HG03520 (cell line): ENCODE data around the gene FAM241B.

Source experiments
- ATAC-seq: cut with Tn5 transposase; IDR thresholded peaks from one replicate; pipeline ENCODE4 v1.9.1; 2021; ENCODE audit warnings: mild to moderate bottlenecking, moderate library complexity; ENCODE audit not compliant: unreplicated experiment

FAM241B gene, protein sequence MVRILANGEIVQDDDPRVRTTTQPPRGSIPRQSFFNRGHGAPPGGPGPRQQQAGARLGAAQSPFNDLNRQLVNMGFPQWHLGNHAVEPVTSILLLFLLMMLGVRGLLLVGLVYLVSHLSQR

GRCh38 chr10:69629897-69630650, at the start of gene FAM241B:
TSS of gene FAM241B (plus strand) at chr10:69630247. CDS start at chr10:69631744, 1,497 bp downstream.
- no peak for ATAC-seq

- ATAC-seq, result no peak
Measured at GRCh38 chr10:69580435-69580834, 49.6 kb upstream of the FAM241B start.

DNA sequence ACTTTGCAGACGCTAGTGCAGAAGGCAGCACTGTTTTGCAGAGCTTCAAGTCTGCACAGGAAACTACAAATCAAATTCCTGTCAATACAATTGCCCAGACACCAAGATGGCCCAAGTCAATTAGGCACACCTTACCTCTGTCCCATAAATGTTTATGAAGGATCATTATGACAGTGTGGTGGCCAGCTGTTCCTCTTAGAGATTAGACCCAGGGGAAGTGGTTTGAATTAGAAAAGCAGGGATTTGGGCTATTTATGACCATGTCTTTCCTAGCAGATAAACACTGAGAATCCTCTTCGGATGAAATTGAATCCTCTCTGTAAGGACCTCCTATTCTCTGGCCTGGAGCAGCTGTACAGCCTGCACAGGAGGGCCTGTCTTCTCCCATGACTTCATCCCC, 46.9 kb upstream of the FAM241B start:
- ATAC-seq, result no peak

GRCh38 chr10:69584624-69585023, 45.4 kb upstream of the FAM241B start:
- no peak for ATAC-seq

DNA sequence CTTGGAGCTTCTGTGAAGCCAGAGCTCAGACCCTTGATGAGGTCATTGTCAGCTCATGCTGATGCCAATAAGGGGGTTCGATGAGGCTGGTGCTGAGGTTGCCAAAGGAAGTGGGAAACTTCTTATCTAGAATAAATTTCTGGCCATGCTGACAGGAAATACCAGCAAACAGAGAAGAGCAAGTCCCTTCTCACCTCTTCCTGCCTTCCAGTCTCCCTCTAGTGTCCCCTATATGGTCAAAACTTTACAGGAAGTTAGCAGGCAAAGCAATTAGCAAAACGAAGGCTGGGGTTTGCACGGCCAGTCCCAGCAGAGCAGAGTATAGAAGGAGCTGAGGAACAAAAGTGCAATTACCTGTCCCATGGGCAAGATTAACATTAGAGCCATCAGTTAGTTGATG, 41.7 kb upstream of the FAM241B start:
- ATAC-seq, result no peak

DNA sequence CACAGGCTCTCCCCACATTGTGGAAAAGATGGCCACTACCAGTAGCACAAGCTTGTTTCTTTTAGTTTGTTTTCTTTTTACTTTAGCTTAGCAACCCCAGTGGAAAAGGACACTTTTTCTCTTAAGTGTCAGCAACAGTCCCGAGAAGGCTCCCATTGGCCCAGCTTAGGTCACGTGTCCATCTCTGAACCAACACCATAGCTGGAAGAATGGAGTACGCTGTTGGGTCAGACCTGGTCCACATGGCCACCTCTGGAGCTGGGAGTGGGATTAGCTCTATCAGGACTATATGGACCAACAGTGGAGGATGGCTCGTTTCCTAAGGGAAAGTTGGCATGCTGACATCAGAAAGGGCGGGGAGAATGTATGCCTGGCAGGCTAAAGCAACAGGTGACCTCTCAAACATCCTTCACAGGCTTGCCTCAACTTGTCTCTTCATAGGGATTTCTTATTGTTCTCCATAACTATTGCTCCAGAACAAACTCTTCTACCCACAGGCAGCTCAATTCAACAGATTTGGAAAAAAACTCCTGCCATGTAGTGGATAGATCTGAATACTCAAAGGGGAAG, 29.2 kb upstream of the FAM241B start:
- no peak for ATAC-seq

DNA sequence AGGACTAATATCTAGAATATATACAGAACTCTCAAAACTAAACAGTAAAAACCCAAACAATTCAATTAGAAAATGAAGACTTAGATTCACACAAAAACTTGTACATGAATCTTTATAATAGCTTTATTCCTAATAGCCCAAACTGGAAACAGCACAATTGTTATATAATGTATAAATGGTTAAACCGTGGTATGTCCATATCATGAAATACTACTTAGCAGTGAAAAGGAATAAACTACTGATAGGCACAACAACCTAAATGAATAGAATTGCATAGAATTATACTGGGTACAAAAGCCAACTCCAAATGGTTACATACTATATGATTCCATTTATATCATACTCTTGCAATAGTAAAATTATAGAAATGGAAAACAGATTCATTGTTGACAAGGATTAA, 21.0 kb upstream of the FAM241B start:
- ATAC-seq, result no peak

- ATAC-seq, result no peak
Measured at GRCh38 chr10:69612760-69613159, 17.3 kb upstream of the FAM241B start.

GRCh38 chr10:69614130-69614529, 15.9 kb upstream of the FAM241B start:
- no peak for ATAC-seq

DNA sequence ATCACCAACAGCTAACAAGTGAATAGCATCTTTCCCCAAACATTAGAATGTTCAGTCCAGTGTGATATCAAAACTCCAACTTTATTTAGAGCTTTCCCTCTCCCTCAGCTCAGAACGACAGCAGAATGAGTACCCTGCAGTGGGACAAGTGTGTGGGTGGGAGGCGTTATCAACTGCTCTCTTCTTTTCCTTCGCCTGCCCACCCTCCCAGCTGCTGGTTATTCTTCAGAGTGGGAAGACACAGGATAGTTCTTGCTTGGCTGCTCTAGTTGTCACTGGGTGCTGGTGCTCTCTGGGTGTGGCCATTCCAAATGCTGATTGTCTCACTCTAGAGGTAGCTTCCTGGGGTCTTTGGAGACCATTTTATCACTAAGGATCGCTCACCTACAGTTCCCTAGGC, 13.7 kb upstream of the FAM241B start:
- no peak for ATAC-seq

DNA sequence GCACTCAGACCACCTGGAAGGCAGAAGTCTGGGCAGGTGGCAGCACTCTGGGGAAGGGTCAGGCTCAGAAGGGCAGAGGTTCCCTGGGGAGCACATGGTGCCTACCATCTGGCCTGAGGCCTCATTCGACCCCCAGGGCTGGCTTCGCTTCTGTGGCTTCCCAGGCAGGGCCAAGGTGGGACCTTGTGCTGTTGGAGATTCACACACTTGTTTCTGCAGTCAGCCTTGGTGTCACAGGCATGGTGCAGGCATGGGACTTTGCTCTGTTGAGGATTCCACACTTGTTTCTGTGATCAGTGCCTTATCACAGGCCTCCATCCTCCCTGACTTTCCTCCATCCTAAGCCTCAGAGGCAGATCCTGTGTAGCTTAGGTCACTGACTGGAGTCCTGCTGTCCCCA, 11.3 kb upstream of the FAM241B start:
- ATAC-seq, result no peak

- ATAC-seq, result no peak
Measured at GRCh38 chr10:69619626-69620025, 10.4 kb upstream of the FAM241B start.

DNA sequence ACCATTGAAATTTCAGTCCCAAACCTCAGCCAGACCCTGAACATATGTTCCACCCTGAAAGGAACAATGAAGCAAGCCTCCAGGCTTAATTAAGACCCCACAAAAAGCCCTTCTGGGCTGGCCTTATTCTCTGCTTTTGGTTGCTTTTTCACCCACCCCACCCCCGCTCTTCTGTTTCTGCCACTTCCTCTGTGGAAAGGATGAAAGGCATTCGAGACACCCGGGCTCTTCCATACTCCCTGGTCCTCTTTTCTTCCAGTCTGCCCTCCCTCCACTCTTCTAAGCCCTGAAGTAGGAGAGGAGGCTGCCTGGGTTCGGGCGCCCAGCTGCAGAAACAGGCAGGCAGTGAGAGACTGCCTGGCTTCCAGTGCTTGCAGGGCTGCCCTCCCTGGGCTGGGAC, 9.4 kb upstream of the FAM241B start:
- ATAC-seq, result no peak

DNA sequence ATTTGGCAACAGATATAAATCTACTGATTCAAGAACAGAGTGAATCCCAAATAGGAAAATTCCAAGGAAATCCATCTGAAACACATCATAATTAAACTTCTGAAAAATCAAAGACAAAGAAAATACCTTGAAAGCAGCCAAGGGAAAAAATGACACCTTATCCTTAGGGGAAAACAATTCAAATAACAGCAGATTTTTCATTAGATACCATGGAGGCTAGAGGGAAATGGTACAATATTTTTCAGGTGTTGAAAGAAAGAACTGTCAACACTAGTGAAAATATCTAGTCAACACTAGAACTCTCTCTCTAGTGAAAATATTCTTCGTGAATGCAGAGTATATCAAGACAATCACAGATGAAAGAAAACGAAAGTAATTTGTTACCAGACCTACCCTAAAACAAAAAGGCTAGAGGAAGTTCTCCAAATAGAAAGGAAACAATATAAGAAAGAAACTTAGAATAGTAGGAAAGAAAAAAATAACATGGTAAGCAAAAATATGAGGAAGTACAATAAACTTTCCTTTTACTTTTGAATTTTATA, 5.7 kb upstream of the FAM241B start:
- ATAC-seq, result no peak

DNA sequence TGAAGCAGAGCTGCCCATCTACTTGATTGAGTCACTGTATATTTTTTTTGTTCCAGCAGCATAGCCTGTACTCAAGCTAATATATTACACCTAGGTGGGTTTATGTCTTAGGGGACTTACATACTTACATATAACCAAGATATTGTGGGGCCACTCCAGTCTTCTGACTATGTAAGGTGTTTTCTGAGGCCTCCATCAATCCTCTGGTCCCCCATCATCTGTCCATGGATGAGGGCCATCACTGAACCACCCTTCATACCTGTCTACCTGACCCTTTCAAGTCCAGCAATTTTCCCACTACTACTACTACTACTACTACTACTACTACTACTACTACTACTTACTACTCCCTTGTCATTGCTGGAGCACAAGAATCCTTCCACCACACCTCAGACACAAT, 3.2 kb upstream of the FAM241B start:
- ATAC-seq, result no peak

- ATAC-seq, result no peak
Measured at GRCh38 chr10:69628891-69629290, 1.2 kb upstream of the FAM241B start.

DNA sequence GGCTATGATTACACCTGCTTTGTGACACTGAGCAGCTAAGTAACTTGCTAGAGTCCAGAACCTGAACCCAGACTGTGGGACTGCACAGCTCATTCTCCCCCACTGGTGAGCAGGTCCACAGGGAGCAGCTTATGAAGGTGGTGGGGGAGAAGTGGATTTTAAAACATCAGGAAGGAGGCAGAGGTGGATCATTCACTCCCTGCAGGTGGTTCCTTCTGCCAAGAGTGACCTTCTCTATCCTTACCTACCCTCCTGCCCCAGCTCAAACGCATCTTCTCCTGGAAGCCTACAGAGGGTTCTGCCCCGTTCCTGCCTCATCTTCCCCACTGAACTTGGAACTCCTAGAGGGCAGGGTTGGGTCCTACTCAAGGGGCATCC, 539 bp upstream of the FAM241B start:
- ATAC-seq, result no peak

DNA sequence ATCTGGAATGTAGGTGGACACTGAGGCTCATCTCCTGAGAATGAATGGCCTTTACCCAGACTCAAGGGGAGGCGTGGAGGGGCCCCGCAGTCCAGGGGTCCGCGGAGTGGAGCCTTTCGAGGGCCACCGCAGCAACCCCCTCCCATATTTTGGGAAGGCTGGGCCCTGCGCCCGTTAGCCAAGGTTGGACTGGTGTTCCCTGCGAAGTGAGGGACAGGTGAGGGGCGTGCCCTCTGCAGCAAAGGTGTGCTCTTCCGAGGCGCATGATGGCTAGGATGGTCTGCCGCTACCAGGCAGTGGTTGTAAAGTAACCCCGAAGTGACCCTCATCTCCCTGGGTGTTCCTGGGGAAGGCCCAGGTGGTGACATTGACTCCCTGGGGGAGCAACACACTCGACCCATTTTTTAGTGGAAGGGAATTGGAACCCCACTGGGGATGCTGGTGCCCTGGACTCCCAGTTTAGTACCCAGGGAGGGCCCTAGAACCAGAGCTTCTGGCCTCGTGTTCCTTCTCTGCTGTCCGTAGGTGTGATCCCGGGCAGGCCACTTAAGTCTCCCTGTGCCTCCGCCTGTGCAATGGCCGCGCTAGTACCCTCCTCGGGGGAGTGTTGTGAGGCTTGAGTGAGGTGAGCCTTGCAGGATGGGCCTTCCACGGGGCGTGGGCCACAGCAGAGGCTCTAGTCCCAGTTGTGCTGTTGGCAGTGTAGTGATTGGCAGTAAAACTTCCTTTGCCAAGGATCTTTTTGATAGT, 779 bp downstream of the FAM241B start:
- no peak for ATAC-seq

DNA sequence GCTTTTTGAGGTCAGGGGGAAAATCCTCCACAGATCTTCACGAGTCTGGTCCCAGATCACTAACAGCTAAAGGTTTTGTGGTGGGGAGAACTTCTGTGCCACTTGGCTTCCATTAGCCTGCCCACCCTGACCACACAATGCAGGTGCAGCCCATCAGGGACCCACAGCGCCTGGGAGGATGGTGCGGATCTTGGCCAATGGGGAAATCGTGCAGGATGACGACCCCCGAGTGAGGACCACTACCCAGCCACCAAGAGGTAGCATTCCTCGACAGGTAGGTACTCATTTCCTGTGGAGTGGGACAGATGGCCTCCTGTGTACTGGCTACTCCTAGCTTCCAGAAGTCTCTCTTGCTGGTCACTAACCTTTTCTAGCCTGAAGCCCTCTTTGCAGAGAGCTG, 1.5 kb downstream of the FAM241B start:
- ATAC-seq, result no peak

- no peak for ATAC-seq
Measured at GRCh38 chr10:69632516-69633199, 2.6 kb downstream of the FAM241B start.
